CD14-positive monocyte (primary cell): ENCODE data around the gene CTCF. TPM values are rescaled to one million over a fixed set of nuclear protein-coding genes. Genes with fewer than 3 reads are reported as not detected.
A peak's percentile ranks its signal among the peaks of the same experiment; 100 is the strongest.

ENCODE experiments used
- DNase-seq, 3 donors: peaks; one replicate each; pipeline ENCODE4 v3.0.0-alpha.2; 2011 to 2022
- H2AFZ ChIP-seq: 2 replicates; pipeline ENCODE4 v1.6.0; 2012; ENCODE audit warnings: mild to moderate bottlenecking, low read depth, low read length, inconsistent platforms; ENCODE audit not compliant: insufficient read depth, poor library complexity, severe bottlenecking
- H3K27ac ChIP-seq, 2 donors: 1 replicate in 1 of 2; 2 replicates in 1 of 2; pipeline ENCODE4 v1.5.1; 2012 to 2013; ENCODE audit warnings: low read length in 2 of 2, control low read depth in 1 of 2, inconsistent platforms in 1 of 2, low read depth in 1 of 2, mild to moderate bottlenecking in 1 of 2
- H3K27me3 ChIP-seq, 2 donors: one replicate each; pipeline versions ENCODE4 v1.6.0 to v1.6.1; 2011 to 2013; ENCODE audit warnings: low read length in 2 of 2; ENCODE audit not compliant: control insufficient read depth in 2 of 2, insufficient read depth in 2 of 2
- H3K36me3 ChIP-seq, 2 donors: replicated peaks in 1 of 2; 1 replicate in 1 of 2; 2 replicates in 1 of 2; pipeline versions ENCODE4 v1.5.1 to v1.6.1; 2012 to 2013; ENCODE audit warnings: low read length in 2 of 2, control low read depth in 1 of 2, inconsistent platforms in 1 of 2, mild to moderate bottlenecking in 1 of 2; ENCODE audit not compliant: insufficient read depth in 2 of 2, control insufficient read depth in 1 of 2
- H3K4me1 ChIP-seq, 2 donors: 1 replicate in 1 of 2; 2 replicates in 1 of 2; pipeline versions ENCODE4 v1.5.1 to v1.6.1; 2012 to 2013; ENCODE audit warnings: low read length in 2 of 2, control low read depth in 1 of 2, inconsistent platforms in 1 of 2, mild to moderate bottlenecking in 1 of 2, moderate library complexity in 1 of 2; ENCODE audit not compliant: insufficient read depth in 2 of 2, control insufficient read depth in 1 of 2
- H3K4me2 ChIP-seq: replicated peaks from 2 replicates; pipeline ENCODE3; 2012; ENCODE audit warnings: low read length, moderate library complexity, mild to moderate bottlenecking; ENCODE audit not compliant: poor library complexity, severe bottlenecking; ENCODE audit errors: extremely low read depth
- H3K4me3 ChIP-seq, 3 experiments: fragments of 200-600 bp in 1 of 3; sonication (generic) in 1 of 3; replicated peaks in 1 of 3; 1 replicate in 2 of 3; 2 replicates in 1 of 3; pipeline ENCODE4 v1.5.1; 2011 to 2013; ENCODE audit warnings: low read length in 3 of 3, mild to moderate bottlenecking in 3 of 3, control low read depth in 2 of 3, low read depth in 2 of 3, inconsistent platforms in 1 of 3, moderate library complexity in 1 of 3
- H3K79me2 ChIP-seq: 2 replicates; pipeline ENCODE4 v1.6.0; 2012; ENCODE audit warnings: mild to moderate bottlenecking, control low read depth, inconsistent platforms, low read length, moderate library complexity; ENCODE audit not compliant: insufficient read depth
- H3K9ac ChIP-seq: 2 replicates; pipeline ENCODE4 v1.6.0; 2017; ENCODE audit warnings: low read length, mild to moderate bottlenecking; ENCODE audit not compliant: insufficient read depth, poor library complexity, severe bottlenecking
- H3K9me3 ChIP-seq, 2 donors: replicated peaks in 1 of 2; 1 replicate in 1 of 2; 2 replicates in 1 of 2; pipeline versions ENCODE4 v1.5.1 to v1.6.1; 2012 to 2013; ENCODE audit warnings: low read length in 2 of 2, control low read depth in 1 of 2; ENCODE audit not compliant: control insufficient read depth in 1 of 2, insufficient read depth in 1 of 2
- H4K20me1 ChIP-seq: 2 replicates; pipeline ENCODE4 v1.6.0; 2012; ENCODE audit warnings: mild to moderate bottlenecking, low read length, control low read depth, moderate library complexity; ENCODE audit not compliant: insufficient read depth
- H3K27ac Mint-ChIP-seq, 7 donors: one replicate each; pipeline ENCODE4 v1.8.0; 2020; ENCODE audit warnings: mild to moderate bottlenecking in 7 of 7, mixed read lengths in 7 of 7, moderate library complexity in 6 of 7, inconsistent platforms in 2 of 7
- H3K27me3 Mint-ChIP-seq, 3 donors: one replicate each; pipeline ENCODE4 v1.8.0; 2021 to 2022; ENCODE audit warnings: low read depth in 3 of 3, mild to moderate bottlenecking in 3 of 3, mixed read lengths in 3 of 3, moderate library complexity in 3 of 3, inconsistent platforms in 1 of 3
- H3K36me3 Mint-ChIP-seq, 2 donors: one replicate each; pipeline ENCODE4 v1.8.0; 2020; ENCODE audit warnings: mixed read lengths in 2 of 2, inconsistent platforms in 1 of 2, mild to moderate bottlenecking in 1 of 2
- H3K4me1 Mint-ChIP-seq: one replicate; pipeline ENCODE4 v1.8.0; 2020; ENCODE audit warnings: mild to moderate bottlenecking, mixed read lengths
- H3K4me3 Mint-ChIP-seq, 2 donors: one replicate each; pipeline ENCODE4 v1.8.0; 2020; ENCODE audit warnings: mild to moderate bottlenecking in 2 of 2, mixed read lengths in 2 of 2, moderate library complexity in 1 of 2
- H3K9me3 Mint-ChIP-seq, 7 donors: one replicate each; pipeline ENCODE4 v1.8.0; 2020 to 2022; ENCODE audit warnings: mixed read lengths in 7 of 7, mild to moderate bottlenecking in 6 of 7, moderate library complexity in 6 of 7, inconsistent platforms in 2 of 7
- CTCF ChIP-seq: fragments of 200-600 bp; IDR thresholded peaks from one replicate; pipeline ENCODE4 v1.8.0; 2022; ENCODE audit warnings: antibody characterized with exemption, mild to moderate bottlenecking
- WGBS: methylation state at CpG from one replicate; pipeline ENCODE4 v1.1.5; 2013; ENCODE audit warnings: missing lambda C conversion rate; ENCODE audit not compliant: insufficient coverage; 5-methylcytosine and 5-hydroxymethylcytosine counted together
- intact Hi-C, 2 donors: fragments of 100-400 bp; cut with micrococcal nuclease; formaldehyde crosslinking; loops; one replicate each; pipeline versions ENCODE4 v1.15.0 to v1.15.1; 2023
- polyA plus RNA-seq, 3 donors: library from polyadenylated mRNA; depleted of rRNA in 1 of 3; unstranded in 2 of 3; stranded (reverse) in 1 of 3; fragments of 300-500 nt in 2 of 3; fragments of >200 nt in 1 of 3; fragmentation: Illumina TruSeq in 2 of 3; gene quantifications; 1 replicate in 2 of 3; 2 replicates in 1 of 3; pipeline ENCODE4 v1.2.3, GENCODE V29; 2012 to 2021

CTCF gene
- polyA plus RNA-seq, 3 donors = 8.4 to 29.9 (median 17.7) TPM

- Mint-ChIP-seq H3K4me1 (peaks cover 42% of the 10 kb centered on the region), H3K27me3 (no peaks in the 10 kb centered on the region), H3K27ac (peak overlapping the region; percentile 68 to 88 (median 82)), H3K4me3 (peak overlapping the region in 1 of 2 donors; percentile 33), H3K36me3 (no peaks in the 10 kb centered on the region), H3K9me3 (no peaks in the 10 kb centered on the region)
- Histone ChIP-seq H3K4me3 (peak overlapping the region in 1 of 3 experiments; percentile 27), H2AFZ (no peak overlapping the region), H3K9ac (no peak overlapping the region), H4K20me1 (no peaks in the 10 kb centered on the region), H3K36me3 (no peaks in the 10 kb centered on the region), H3K27ac (peak overlapping the region in 1 of 2 donors; percentile 76), H3K27me3 (no peaks in the 10 kb centered on the region), H3K4me1 (peaks cover 39 to 42% of the 10 kb centered on the region in 2 donors), H3K4me2 (peak overlapping the region; percentile 48), H3K79me2 (peaks cover 47% of the 10 kb centered on the region), H3K9me3 (no peaks in the 10 kb centered on the region)
- intact Hi-C loops = no loop called here
- no peak for TF ChIP-seq CTCF
- peak; percentile 46 to 75 (median 70) for DNase-seq
- no CpG with 5 or more reads among the region's 3 CpGs for WGBS
Observed at GRCh38 chr16:67555795-67556212, 6.5 kb upstream of the CTCF start.

- Mint-ChIP-seq H3K36me3 (no peaks in the 10 kb centered on the region), H3K27ac (peak overlapping the region in 2 of 7 donors; percentile 52 to 66), H3K9me3 (no peaks in the 10 kb centered on the region), H3K27me3 (no peaks in the 10 kb centered on the region), H3K4me1 (peaks cover 39% of the 10 kb centered on the region), H3K4me3 (no peak overlapping the region)
- Histone ChIP-seq H3K9ac (no peak overlapping the region), H3K79me2 (peaks cover 49% of the 10 kb centered on the region), H3K4me1 (peaks cover 34 to 40% of the 10 kb centered on the region in 2 donors), H3K9me3 (no peaks in the 10 kb centered on the region), H3K36me3 (no peaks in the 10 kb centered on the region), H3K4me3 (no peak overlapping the region), H4K20me1 (no peaks in the 10 kb centered on the region), H3K4me2 (no peak overlapping the region), H3K27me3 (no peaks in the 10 kb centered on the region), H3K27ac (no peak overlapping the region), H2AFZ (no peak overlapping the region)
- no peak for DNase-seq
- no CpG with 5 or more reads among the region's 1 CpG for WGBS
- intact Hi-C loops = no loop called here
- TF ChIP-seq CTCF = no peak
Observed at GRCh38 chr16:67558859-67559258, 3.5 kb upstream of the CTCF start.
